ENCODE results near the gene NINL. TPM values are rescaled to one million over a fixed set of nuclear protein-coding genes. Genes with fewer than 3 reads are reported as not detected.

The NINL gene
- total and polyA plus RNA-seq, 2 of the 4 experiments (the other 2 are of a cell fraction), result 3.0 to 10.4 TPM

DNA sequence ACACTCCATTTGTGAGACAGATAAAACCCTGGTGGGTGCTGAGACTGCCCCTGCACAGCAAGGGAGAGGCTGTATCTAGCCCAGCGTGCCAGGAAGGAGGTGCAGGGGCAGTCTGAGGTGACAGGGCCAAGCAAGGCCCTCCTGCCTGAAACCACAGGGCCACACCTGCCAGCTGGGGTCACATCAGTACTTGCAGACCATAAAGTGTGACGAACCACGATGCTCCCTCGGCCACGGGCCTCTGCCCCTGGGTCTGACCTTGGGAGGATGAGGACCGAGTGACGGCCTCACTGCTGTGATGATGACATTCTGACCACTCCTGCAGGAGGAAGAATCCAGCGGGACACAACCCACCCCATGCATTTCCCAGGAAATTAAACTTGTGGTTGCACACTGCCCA lies 75.1 kb downstream of the NINL start:
- H3K9me3 ChIP-seq (ENCODE audit: control insufficient read depth, insufficient read depth, low read length), result peaks cover 11% of the 10 kb centered on the region
- CTCF ChIA-PET, result no interaction called here
- peaks cover 53% of the 10 kb centered on the region for H3K36me3 ChIP-seq (ENCODE audit: control insufficient read depth, insufficient read depth, low read length)

More for the DNA sequence above, 75.1 kb downstream of the NINL start:
- H3K4me2 ChIP-seq (ENCODE audit: low read depth, low read length), result no peak overlapping the region
- no peak overlapping the region for H3K4me3 ChIP-seq (ENCODE audit: insufficient read depth, low read depth, low read length)
- POLR2A ChIA-PET (ENCODE audit: unreplicated experiment), result no interaction called here
- H2AK5ac ChIP-seq (ENCODE audit: low read depth, low read length), result no peak overlapping the region
- H3K4me1 ChIP-seq (ENCODE audit: control insufficient read depth, insufficient read depth, low read length), result peaks cover 10% of the 10 kb centered on the region
- no peak overlapping the region for H2BK15ac ChIP-seq (ENCODE audit: low read depth, low read length)
- H2AFZ ChIP-seq (replicated peaks; ENCODE audit: low read length, poor library complexity), result no peak overlapping the region
- dilution Hi-C loops (cut with HindIII; ENCODE audit: low sequenced_read_pairs, unreplicated experiment) (no loop called here), intact Hi-C loops (cut with micrococcal nuclease) (no loop called here), in situ Hi-C loops (cut with MboI; ENCODE audit: low sequenced_read_pairs) (loop anchor here (25.0 kb wide), 2 partner anchors 152 to 477 kb away; no protein-coding TSS in a partner anchor)
- ATAC-seq (ENCODE audit: low read depth) (no peak), DNase-seq (no peak)
- H3K56ac ChIP-seq (ENCODE audit: extremely low read depth, insufficient read depth, low read length), result no peak overlapping the region
- peaks cover 0 to 4% of the 10 kb centered on the region in 2 experiments; a peak in 1 of 4 replicates for H3K79me1 ChIP-seq (ENCODE audit: low read depth in 1 of 2, low read length in 2 of 2)
- H3K9ac ChIP-seq (ENCODE audit: low read depth, low read length), result no peak overlapping the region
- H4K91ac ChIP-seq (ENCODE audit: insufficient read depth, low read depth, low read length), result no peak overlapping the region
- H2BK120ac ChIP-seq (ENCODE audit: low read depth, low read length), result no peak overlapping the region
- H3K14ac ChIP-seq (replicated peaks; ENCODE audit: low read depth, low read length), result no peak overlapping the region
- H3K23ac ChIP-seq (ENCODE audit: low read depth, low read length), result no peak overlapping the region
- H4K5ac ChIP-seq (ENCODE audit: low read depth, low read length), result no peak overlapping the region
- no peak for TF ChIP-seq RAD21 (IDR thresholded peaks at IDR 0.05; ENCODE audit: low read length)
- TF ChIP-seq RFX5 (IDR thresholded peaks at IDR 0.05; ENCODE audit: low read depth, low read length), result no peak
- no peak for TF ChIP-seq CEBPB (IDR thresholded peaks at IDR 0.05; ENCODE audit: low read depth, low read length)
- TF ChIP-seq MXI1 (IDR thresholded peaks at IDR 0.05; ENCODE audit: borderline replicate concordance, low read depth, low read length), result no peak
- TF ChIP-seq, protein P1, sequence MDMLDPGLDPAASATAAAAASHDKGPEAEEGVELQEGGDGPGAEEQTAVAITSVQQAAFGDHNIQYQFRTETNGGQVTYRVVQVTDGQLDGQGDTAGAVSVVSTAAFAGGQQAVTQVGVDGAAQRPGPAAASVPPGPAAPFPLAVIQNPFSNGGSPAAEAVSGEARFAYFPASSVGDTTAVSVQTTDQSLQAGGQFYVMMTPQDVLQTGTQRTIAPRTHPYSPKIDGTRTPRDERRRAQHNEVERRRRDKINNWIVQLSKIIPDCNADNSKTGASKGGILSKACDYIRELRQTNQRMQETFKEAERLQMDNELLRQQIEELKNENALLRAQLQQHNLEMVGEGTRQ (IDR thresholded peaks at IDR 0.05; ENCODE audit: low read depth, low read length), result no peak
- TF ChIP-seq SMC3 (IDR thresholded peaks at IDR 0.05; ENCODE audit: low read depth, low read length), result no peak
- TF ChIP-seq, protein P2, sequence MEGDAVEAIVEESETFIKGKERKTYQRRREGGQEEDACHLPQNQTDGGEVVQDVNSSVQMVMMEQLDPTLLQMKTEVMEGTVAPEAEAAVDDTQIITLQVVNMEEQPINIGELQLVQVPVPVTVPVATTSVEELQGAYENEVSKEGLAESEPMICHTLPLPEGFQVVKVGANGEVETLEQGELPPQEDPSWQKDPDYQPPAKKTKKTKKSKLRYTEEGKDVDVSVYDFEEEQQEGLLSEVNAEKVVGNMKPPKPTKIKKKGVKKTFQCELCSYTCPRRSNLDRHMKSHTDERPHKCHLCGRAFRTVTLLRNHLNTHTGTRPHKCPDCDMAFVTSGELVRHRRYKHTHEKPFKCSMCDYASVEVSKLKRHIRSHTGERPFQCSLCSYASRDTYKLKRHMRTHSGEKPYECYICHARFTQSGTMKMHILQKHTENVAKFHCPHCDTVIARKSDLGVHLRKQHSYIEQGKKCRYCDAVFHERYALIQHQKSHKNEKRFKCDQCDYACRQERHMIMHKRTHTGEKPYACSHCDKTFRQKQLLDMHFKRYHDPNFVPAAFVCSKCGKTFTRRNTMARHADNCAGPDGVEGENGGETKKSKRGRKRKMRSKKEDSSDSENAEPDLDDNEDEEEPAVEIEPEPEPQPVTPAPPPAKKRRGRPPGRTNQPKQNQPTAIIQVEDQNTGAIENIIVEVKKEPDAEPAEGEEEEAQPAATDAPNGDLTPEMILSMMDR (conservative IDR thresholded peaks at IDR 0.05; ENCODE audit: low read depth, low read length), result no peak
- TF ChIP-seq FOS (IDR thresholded peaks at IDR 0.05; ENCODE audit: low read depth, low read length), result no peak
- TF ChIP-seq CHD1 (IDR thresholded peaks at IDR 0.05; ENCODE audit: low read depth, low read length), result no peak
- no peak for TF ChIP-seq POLR2A (IDR thresholded peaks at IDR 0.05; ENCODE audit: low read depth, low read length)
- no peak overlapping the region for H3K18ac ChIP-seq (ENCODE audit: low read depth, low read length)
- H4K8ac ChIP-seq (ENCODE audit: low read depth in 2 of 2, low read length in 2 of 2), result no peak overlapping the region
- no peaks in the 10 kb centered on the region for H3K27me3 ChIP-seq (ENCODE audit: control insufficient read depth, insufficient read depth, low read length)
- H2AK9ac ChIP-seq (replicated peaks; ENCODE audit: low read depth, low read length, poor library complexity), result no peak overlapping the region
- H3K4ac ChIP-seq (ENCODE audit: low read depth, low read length), result no peak overlapping the region
- H2BK20ac ChIP-seq (ENCODE audit: low read depth, low read length), result no peak overlapping the region
- no peak overlapping the region for H2BK5ac ChIP-seq (ENCODE audit: low read depth, low read length, poor library complexity, severe bottlenecking)
- H4K20me1 ChIP-seq (ENCODE audit: insufficient read depth, low read length), result no peaks in the 10 kb centered on the region
- BruUV-seq (replicated peaks), result no TSS peak
- WGBS, 2 experiments (ENCODE audit: extremely low coverage in 2 of 2, insufficient read length in 1 of 2), result no CpG with 5 or more reads among the region's 8 CpGs
- H3K27ac ChIP-seq (ENCODE audit: insufficient read depth, low read length), result no peak overlapping the region
- peaks cover 11% of the 10 kb centered on the region for H3K9me1 ChIP-seq (ENCODE audit: insufficient read depth, low read length)
